ENCODE results near the gene FOXN3.

FOXN3 gene

GRCh38 chr14:89249065-89249695, 167.9 kb downstream of the FOXN3 start:
- no peak for DNase-seq

GRCh38 chr14:89248411-89249064, 168.5 kb downstream of the FOXN3 start:
- DNase-seq: no peak

GRCh38 chr14:89247457-89248122, 169.4 kb downstream of the FOXN3 start:
- peak; percentile 24 for DNase-seq

- no peak for DNase-seq
Measured at GRCh38 chr14:89246290-89246689, 170.7 kb downstream of the FOXN3 start.

- DNase-seq: no peak
Measured at GRCh38 chr14:89245802-89246201, 171.2 kb downstream of the FOXN3 start.

- DNase-seq: no peak
Measured at GRCh38 chr14:89244720-89245119, 172.3 kb downstream of the FOXN3 start.

GRCh38 chr14:89243741-89244140, 173.3 kb downstream of the FOXN3 start:
- DNase-seq: no peak

- no peak for DNase-seq
Measured at GRCh38 chr14:89243286-89243685, 173.7 kb downstream of the FOXN3 start.

- no peak for DNase-seq
Measured at GRCh38 chr14:89242652-89243279, 174.3 kb downstream of the FOXN3 start.

- DNase-seq: no peak
Measured at GRCh38 chr14:89241934-89242651, 174.9 kb downstream of the FOXN3 start.

- DNase-seq: no peak
Measured at GRCh38 chr14:89241257-89241656, 175.8 kb downstream of the FOXN3 start.

- DNase-seq: no peak
Measured at GRCh38 chr14:89240414-89240813, 176.6 kb downstream of the FOXN3 start.

- no peak for DNase-seq
Measured at GRCh38 chr14:89239023-89239422, 178.0 kb downstream of the FOXN3 start.

GRCh38 chr14:89237921-89238529, 179.0 kb downstream of the FOXN3 start:
- DNase-seq: no peak

GRCh38 chr14:89236851-89237250, 180.2 kb downstream of the FOXN3 start:
- no peak for DNase-seq

- DNase-seq: no peak
Measured at GRCh38 chr14:89233184-89233583, 183.8 kb downstream of the FOXN3 start.

GRCh38 chr14:89232265-89233070, 184.6 kb downstream of the FOXN3 start:
- DNase-seq: no peak

GRCh38 chr14:89231426-89232113, 185.5 kb downstream of the FOXN3 start:
- no peak for DNase-seq

- DNase-seq: no peak
Measured at GRCh38 chr14:89228921-89229639, 188.0 kb downstream of the FOXN3 start.

- DNase-seq: no peak
Measured at GRCh38 chr14:89227496-89227836, 189.6 kb downstream of the FOXN3 start.

Measured in activated CD8-positive, alpha-beta memory T cell treated with anti-CD3 and anti-CD28 coated beads for 24 hours (primary cell).